Muscle layer of colon (tissue), 2 donors: ENCODE data around the gene TMEM245.
"Not testable (repeated sequence)": the region's sequence is repeated elsewhere in the genome, so short reads cannot be mapped to it uniquely, and the experiment has no call there.

Experiments used
- H3K27ac ChIP-seq: one replicate; pipeline ENCODE4 v1.7.0; 2013; ENCODE audit warnings: low read depth, mild to moderate bottlenecking, low read length, moderate library complexity
- H3K27me3 ChIP-seq, 2 donors: one replicate each; pipeline ENCODE4 v1.7.0; 2013; ENCODE audit warnings: low read length in 2 of 2, mild to moderate bottlenecking in 2 of 2; ENCODE audit not compliant: insufficient read depth in 2 of 2, control insufficient read depth in 1 of 2
- H3K36me3 ChIP-seq: one replicate; pipeline ENCODE4 v1.7.0; 2013; ENCODE audit warnings: mild to moderate bottlenecking, low read length; ENCODE audit not compliant: insufficient read depth
- H3K4me1 ChIP-seq: one replicate; pipeline ENCODE4 v1.7.0; 2013; ENCODE audit warnings: mild to moderate bottlenecking, low read length; ENCODE audit not compliant: insufficient read depth
- H3K4me3 ChIP-seq, 2 donors: one replicate each; pipeline ENCODE4 v1.7.0; 2013; ENCODE audit warnings: low read length in 2 of 2, low read depth in 1 of 2, mild to moderate bottlenecking in 1 of 2, moderate library complexity in 1 of 2
- H3K9ac ChIP-seq: one replicate; pipeline ENCODE4 v1.7.0; 2013; ENCODE audit warnings: low read length
- H3K9me3 ChIP-seq: one replicate; pipeline ENCODE4 v1.7.0; 2013; ENCODE audit warnings: mild to moderate bottlenecking, low read length
- donor health status: abdominal sarcoma.
- donor health status: Adenocarcinoma of cecum.

Gene TMEM245

DNA sequence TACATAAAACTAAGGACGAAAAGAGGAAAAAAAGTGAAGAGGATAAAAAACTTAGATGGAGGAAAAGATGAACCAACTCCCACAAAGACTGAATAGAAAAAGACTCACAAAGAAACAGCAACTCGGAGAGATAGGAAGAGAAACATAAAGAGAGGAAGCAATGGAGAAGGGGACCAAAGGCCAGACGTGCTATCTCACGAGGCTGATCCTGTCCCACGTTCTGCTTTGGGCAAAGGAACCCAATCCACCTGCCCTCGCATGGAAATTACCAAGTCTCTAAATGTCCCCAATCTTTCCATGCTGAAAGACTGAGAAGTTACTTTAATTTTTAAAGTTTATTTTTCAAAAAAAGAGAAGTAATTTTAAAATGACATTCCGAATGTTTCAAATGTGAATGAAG, 36.6 kb downstream of the TMEM245 start:
- Histone ChIP-seq H3K9ac (no peak overlapping the region), H3K27me3 (no peaks in the 10 kb centered on the region), H3K4me1 (peaks cover 5% of the 10 kb centered on the region), H3K36me3 (peaks cover 33% of the 10 kb centered on the region), H3K27ac (no peak overlapping the region), H3K9me3 (no peaks in the 10 kb centered on the region), H3K4me3 (no peak overlapping the region)

DNA sequence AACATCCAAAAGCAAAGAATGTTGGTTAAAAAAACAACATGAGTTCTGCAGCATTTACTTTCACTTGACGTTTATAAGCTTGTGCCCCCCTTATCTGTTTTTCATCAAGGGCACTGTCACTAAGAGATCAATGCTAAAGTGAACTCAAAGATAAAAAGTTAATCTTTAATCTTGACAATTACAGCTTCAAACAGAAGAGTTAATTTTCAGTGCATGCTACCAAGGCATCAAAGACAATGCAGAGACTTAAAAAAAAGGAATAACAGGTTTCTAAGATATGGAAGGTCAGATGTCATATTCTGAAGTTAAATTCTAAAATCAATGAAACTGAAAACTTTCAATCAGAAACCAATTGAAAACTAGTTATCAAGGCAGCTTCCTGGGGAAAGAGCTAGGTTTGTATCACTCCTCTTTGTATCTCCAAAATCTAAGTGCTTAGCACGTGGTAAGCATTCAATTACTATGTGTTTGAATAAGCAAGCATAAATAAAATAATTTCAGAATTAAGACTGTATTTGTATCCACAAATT, 37.6 kb downstream of the TMEM245 start:
- Histone ChIP-seq H3K4me1 (peaks cover 5% of the 10 kb centered on the region), H3K4me3 (no peak overlapping the region), H3K27me3 (no peaks in the 10 kb centered on the region), H3K36me3 (peaks cover 30% of the 10 kb centered on the region), H3K9ac (no peak overlapping the region), H3K9me3 (no peaks in the 10 kb centered on the region), H3K27ac (no peak overlapping the region)

DNA sequence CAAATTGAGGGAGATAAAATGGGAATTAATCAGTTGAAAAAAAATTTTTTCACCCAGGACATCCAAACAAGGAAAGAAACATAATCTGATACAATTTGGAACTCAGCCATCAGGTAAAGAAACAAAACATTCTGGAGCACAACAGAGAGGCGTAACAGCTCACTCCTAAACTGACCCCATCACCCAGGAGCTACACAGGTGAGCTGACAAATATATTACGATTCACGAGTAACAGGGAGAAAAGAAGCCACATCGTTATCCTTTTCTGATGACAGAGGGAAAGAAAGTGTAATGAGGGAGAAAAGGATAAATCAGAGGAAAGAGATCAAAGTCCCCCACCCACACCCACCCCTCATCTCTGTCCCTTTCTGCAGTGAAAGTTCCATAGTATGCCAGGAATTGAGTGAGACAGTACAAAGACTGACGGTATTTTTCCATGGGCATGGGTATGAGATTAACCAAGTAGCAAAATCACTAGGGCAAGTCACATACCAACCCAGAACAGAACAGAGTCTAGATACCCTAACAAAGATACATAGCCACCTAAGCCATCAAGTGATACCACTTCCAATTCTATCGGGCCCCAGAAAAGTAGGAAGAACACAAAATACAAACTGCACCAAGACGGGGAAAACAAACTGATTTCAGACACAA, 45.4 kb downstream of the TMEM245 start:
- no peak overlapping the region for H3K4me3 ChIP-seq
- H3K4me1 ChIP-seq = no peaks in the 10 kb centered on the region
- no peak overlapping the region for H3K9ac ChIP-seq
- H3K36me3 ChIP-seq = peaks cover 33% of the 10 kb centered on the region
- H3K27ac ChIP-seq = no peak overlapping the region
- no peaks in the 10 kb centered on the region for H3K27me3 ChIP-seq
- no peaks in the 10 kb centered on the region for H3K9me3 ChIP-seq

DNA sequence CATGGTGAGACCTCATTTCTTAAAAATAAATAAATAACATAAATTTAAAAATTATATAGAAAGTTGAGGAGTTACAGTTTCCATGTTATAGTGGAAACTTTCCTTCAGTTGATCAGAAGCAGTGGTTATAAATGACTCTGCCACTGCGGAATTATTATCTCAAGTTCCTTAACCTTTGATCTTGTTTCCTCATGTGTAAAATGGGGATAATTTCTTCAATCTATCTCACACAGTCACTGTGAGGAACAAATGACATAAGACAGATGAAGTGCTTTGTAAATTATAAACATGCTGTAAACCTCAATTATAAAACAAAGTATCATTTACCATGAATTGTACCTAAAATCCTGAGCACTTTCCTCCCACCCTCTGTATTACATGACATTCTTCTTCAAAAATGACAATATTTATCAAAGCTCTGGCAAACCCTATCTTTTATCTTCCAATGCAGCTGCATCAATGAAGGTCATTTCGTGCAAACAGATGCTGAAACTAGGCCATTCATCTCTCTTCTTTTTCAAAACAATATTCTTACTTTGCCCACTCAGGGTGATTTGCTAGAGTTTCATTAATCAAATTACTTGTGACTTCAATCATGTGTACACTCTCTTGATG, 46.8 kb downstream of the TMEM245 start:
- Histone ChIP-seq H3K4me1 (no peaks in the 10 kb centered on the region), H3K27me3 (no peaks in the 10 kb centered on the region), H3K27ac (no peak overlapping the region), H3K36me3 (peaks cover 31% of the 10 kb centered on the region), H3K9ac (no peak overlapping the region), H3K4me3 (no peak overlapping the region), H3K9me3 (no peaks in the 10 kb centered on the region)

DNA sequence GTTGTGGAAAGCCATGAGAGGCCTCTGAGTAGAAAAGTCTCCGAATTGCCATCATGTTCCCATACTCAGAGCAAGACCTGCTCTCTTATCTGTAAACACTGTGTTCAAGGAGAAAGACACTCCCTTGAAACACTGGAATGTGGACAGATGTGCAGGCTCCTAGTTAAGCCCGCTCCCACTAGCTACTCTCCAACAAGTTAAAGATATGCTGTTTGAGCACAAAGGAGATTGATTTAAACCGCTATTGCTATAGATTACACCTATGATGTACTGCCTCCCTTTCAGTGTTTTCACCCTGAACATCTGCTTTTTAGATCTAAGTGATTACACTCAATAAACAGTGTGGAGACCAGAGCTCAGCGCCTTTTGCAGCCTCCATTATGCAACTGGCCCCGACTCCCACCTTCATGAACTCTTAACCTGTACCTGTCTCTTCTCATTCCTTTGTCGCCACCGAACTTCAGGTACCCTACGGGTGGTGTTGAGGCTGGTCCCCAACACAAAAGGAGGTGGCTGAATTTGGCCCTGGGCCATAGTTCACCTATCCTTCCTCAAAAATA, 47.5 kb downstream of the TMEM245 start:
- H3K27me3 ChIP-seq = no peaks in the 10 kb centered on the region
- no peak overlapping the region for H3K4me3 ChIP-seq
- no peaks in the 10 kb centered on the region for H3K4me1 ChIP-seq
- H3K9me3 ChIP-seq = no peaks in the 10 kb centered on the region
- no peak overlapping the region for H3K9ac ChIP-seq
- H3K36me3 ChIP-seq = peaks cover 34% of the 10 kb centered on the region
- H3K27ac ChIP-seq = no peak overlapping the region

DNA sequence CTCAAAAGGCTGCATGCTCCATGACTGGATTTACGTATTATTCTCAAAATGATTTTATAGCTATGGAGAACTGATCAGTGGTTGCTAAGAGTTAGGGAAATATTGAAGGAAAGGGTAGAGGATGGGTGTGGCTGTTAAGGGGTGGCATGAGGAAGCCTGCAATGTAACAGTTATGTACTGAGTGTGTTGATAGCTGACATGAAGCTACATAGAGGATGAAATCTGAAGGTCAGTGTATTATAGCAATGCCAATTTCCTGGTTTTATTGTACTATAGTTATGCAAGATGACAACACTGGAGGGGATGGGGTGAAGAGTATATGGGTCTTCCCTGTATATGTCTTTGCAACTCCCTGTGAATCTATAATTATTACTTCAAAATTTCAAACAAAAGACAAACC, 51.0 kb downstream of the TMEM245 start:
- Histone ChIP-seq H3K9ac (no peak overlapping the region), H3K9me3 (no peaks in the 10 kb centered on the region), H3K27ac (no peak overlapping the region), H3K27me3 (no peaks in the 10 kb centered on the region), H3K4me3 (no peak overlapping the region), H3K36me3 (peaks cover 45% of the 10 kb centered on the region), H3K4me1 (no peaks in the 10 kb centered on the region)

DNA sequence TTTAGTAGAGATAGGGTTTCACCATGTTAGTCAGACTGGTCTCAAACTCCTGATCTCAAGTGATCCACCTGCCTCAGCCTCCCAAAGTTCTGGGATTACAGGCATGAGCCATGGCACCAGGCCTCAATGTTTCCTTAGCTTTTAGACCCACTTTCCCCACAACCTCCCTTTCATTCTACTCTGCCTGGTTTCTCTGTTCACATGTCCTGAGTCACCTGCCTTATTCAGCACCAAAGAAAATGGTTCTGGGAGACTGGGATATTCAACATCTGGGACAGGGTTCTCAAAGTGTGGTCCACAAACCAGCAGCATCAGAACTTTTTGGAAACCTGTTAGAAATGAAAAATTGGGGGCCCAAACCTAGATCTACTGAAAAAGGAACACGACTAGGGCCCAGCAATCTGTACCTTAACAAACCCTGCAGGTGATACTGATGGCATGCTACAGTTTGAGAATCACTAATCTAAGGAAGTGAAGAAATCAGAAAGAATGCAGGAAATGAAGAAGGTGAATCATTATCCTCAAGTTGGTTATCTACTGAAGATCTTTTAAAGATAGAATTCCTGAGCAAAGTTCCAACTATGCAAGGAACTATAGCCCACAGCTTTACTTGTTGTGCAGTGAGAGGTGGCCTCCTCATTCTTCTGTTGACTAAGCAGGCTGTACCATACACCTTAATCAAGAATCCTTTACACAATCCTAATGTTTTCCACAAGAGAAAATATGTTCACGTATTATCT, 54.6 kb downstream of the TMEM245 start:
- no peaks in the 10 kb centered on the region for H3K4me1 ChIP-seq
- no peak overlapping the region for H3K9ac ChIP-seq
- H3K27ac ChIP-seq = no peak overlapping the region
- no peaks in the 10 kb centered on the region for H3K9me3 ChIP-seq
- H3K27me3 ChIP-seq = no peaks in the 10 kb centered on the region
- H3K36me3 ChIP-seq = peaks cover 47% of the 10 kb centered on the region
- H3K4me3 ChIP-seq = no peak overlapping the region

DNA sequence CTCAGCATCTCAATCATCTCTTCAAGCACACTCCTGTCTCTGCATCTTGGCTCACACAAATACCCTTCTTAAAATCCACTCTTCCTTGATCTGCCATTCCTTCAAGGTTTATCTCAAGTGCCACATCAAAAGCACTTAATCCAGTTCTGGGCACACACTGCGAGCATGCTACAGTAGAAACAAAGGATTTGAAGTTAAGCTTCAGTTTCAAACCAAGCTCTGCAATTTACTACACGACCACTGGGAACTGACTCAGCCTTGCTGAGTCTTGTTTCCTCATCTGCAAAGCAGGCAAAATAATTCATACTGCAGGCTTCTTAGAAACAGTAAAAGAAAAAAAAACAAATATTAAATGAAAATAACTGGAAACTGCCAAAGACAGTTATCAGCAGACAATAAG, 56.0 kb downstream of the TMEM245 start:
- Histone ChIP-seq H3K9ac (no peak overlapping the region), H3K9me3 (no peaks in the 10 kb centered on the region), H3K27me3 (no peaks in the 10 kb centered on the region), H3K36me3 (peaks cover 50% of the 10 kb centered on the region), H3K27ac (no peak overlapping the region), H3K4me1 (no peaks in the 10 kb centered on the region), H3K4me3 (no peak overlapping the region)

DNA sequence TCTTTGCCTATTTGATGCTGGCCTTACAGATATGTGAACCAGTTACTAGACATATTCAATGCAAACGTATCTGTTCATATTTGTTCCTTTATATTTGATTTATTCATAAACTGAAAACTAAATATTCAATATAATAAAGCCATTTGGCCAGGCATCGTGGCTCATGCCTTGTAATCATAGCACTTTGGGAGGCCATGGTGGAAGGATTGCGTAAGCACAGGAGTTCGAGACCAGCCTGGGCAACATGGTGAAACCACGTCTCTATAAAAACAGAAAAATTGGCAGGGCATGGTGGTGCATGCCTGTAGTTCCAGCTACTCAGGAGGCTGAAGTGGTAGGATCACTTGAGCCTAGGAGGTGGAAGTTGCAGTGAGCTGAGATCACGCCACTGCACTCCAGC, 57.2 kb downstream of the TMEM245 start:
- Histone ChIP-seq H3K4me3 (no peak overlapping the region), H3K9me3 (no peaks in the 10 kb centered on the region), H3K27me3 (no peaks in the 10 kb centered on the region), H3K27ac (no peak overlapping the region), H3K9ac (no peak overlapping the region), H3K4me1 (no peaks in the 10 kb centered on the region), H3K36me3 (peaks cover 46% of the 10 kb centered on the region)

DNA sequence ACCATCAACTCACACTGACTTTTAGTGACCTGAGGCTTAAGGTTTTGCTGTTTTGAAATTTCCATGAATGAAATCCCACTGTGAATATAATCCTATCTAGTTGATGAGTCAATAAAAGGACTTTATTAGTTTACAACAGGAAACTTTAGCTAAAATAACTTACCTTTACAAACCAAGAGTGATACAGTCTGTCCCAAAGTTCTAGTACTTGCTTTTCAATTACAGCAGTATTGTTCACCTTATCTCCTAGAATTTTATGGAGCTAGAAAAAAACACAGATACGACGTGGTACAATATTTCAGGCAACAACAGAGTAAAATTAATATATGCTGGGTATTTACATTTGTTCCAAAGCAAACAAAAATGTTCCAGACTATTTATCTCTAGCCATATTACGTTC, 59.6 kb downstream of the TMEM245 start:
- H3K9ac ChIP-seq = no peak overlapping the region
- H3K9me3 ChIP-seq = no peaks in the 10 kb centered on the region
- peaks cover 46% of the 10 kb centered on the region for H3K36me3 ChIP-seq
- no peak overlapping the region for H3K27ac ChIP-seq
- no peak overlapping the region for H3K4me3 ChIP-seq
- H3K4me1 ChIP-seq = no peaks in the 10 kb centered on the region
- no peaks in the 10 kb centered on the region for H3K27me3 ChIP-seq

DNA sequence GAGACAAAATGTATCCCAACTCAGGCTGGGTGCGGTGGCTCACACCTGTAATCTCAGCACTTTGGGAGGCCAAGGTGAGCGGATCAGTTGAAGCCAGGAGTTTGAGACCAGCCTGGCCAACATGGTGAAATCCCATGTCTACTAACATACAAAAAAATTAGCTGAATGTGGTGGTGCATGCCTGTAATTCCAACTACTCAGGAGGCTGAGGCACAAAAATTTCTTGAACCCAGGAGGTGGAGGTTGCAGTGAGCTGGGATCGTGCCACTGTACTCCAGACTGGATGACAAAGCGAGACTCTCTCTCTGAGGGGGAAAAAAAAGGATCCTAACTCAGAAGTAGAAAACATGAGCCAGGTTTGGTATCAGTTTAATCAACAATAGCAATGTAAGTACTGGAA, 66.6 kb downstream of the TMEM245 start:
- not testable (repeated sequence) for H3K27me3 ChIP-seq, H3K4me1 ChIP-seq, H3K9me3 ChIP-seq, H3K27ac ChIP-seq, H3K4me3 ChIP-seq, H3K9ac ChIP-seq
- peaks cover 44% of the 10 kb centered on the region for H3K36me3 ChIP-seq
